Right lobe of liver (tissue), 4 donors: ENCODE data around the gene SMOC1.

ENCODE experiments used
- CTCF ChIP-seq, 4 donors: fragments of 200-600 bp in 3 of 4; fragments of 450-650 bp in 1 of 4; IDR thresholded peaks; one replicate each; pipeline versions ENCODE4 v1.5.1 to v1.8.0; 2016 to 2022; ENCODE audit warnings: antibody characterized with exemption in 4 of 4, mild to moderate bottlenecking in 2 of 4
- POLR2A ChIP-seq: fragments of 450-650 bp; IDR thresholded peaks from one replicate; pipeline ENCODE4 v1.6.1; 2017; ENCODE audit warnings: antibody characterized with exemption, mild to moderate bottlenecking
- donor health status: DM: no; HTN: no; CAD: no.
- donor health status: DM: no; HTN: no; CAD: no.
- donor health status: DM: no; HTN: yes; CAD: no.

- TF ChIP-seq CTCF (IDR thresholded peaks at IDR 0.05), result peak; percentile 56 to 74 (median 66)
- no peak for TF ChIP-seq POLR2A
Observed at GRCh38 chr14:69877492-69877891, 1.7 kb upstream of the SMOC1 start.
